GM19328 (cell line): ENCODE data around the gene AXIN1.
"Not testable (repeated sequence)": the region's sequence is repeated elsewhere in the genome, so short reads cannot be mapped to it uniquely, and the experiment has no call there.

ENCODE experiments used
- ATAC-seq: cut with Tn5 transposase; IDR thresholded peaks from one replicate; pipeline ENCODE4 v1.9.1; 2021; ENCODE audit warnings: mild to moderate bottlenecking, moderate library complexity; ENCODE audit not compliant: unreplicated experiment

AXIN1 gene

GRCh38 chr16:381012-381788 lies 28.7 kb upstream of the AXIN1 start:
- peak; percentile 27 for ATAC-seq

- no peak for ATAC-seq
Measured at GRCh38 chr16:380762-381011, 28.2 kb upstream of the AXIN1 start.

GRCh38 chr16:379961-380761 lies 27.6 kb upstream of the AXIN1 start:
- ATAC-seq, result no peak

GRCh38 chr16:379183-379960 lies 26.8 kb upstream of the AXIN1 start:
- no peak for ATAC-seq

- ATAC-seq, result no peak
Measured at GRCh38 chr16:378821-379182, 26.3 kb upstream of the AXIN1 start.

GRCh38 chr16:378113-378820 lies 25.7 kb upstream of the AXIN1 start:
- not testable (repeated sequence) for ATAC-seq

GRCh38 chr16:377419-377951 lies 25.0 kb upstream of the AXIN1 start:
- no peak for ATAC-seq

GRCh38 chr16:376817-377418 lies 24.4 kb upstream of the AXIN1 start:
- ATAC-seq, result no peak

GRCh38 chr16:375927-376816 lies 23.6 kb upstream of the AXIN1 start:
- no peak for ATAC-seq

GRCh38 chr16:375212-375611 lies 22.7 kb upstream of the AXIN1 start:
- no peak for ATAC-seq

GRCh38 chr16:374616-374926 lies 22.0 kb upstream of the AXIN1 start:
- no peak for ATAC-seq

- ATAC-seq, result no peak
Measured at GRCh38 chr16:373848-374615, 21.5 kb upstream of the AXIN1 start.

- ATAC-seq, result no peak
Measured at GRCh38 chr16:373020-373598, 20.6 kb upstream of the AXIN1 start.

- no peak for ATAC-seq
Measured at GRCh38 chr16:372302-372983, 19.9 kb upstream of the AXIN1 start.

GRCh38 chr16:371515-372301 lies 19.2 kb upstream of the AXIN1 start:
- no peak for ATAC-seq

- no peak for ATAC-seq
Measured at GRCh38 chr16:370979-371514, 18.5 kb upstream of the AXIN1 start.

- ATAC-seq, result peak; percentile 73
Measured at GRCh38 chr16:370443-370842, 17.9 kb upstream of the AXIN1 start, which contains the start of gene MRPL28. TSS of gene MRPL28 (minus strand) at chr16:370538. CDS start at chr16:370218, 320 bp downstream.
